Kidney (tissue), 14 donors: ENCODE results near the gene PANX2. TPM values are rescaled to one million over a fixed set of nuclear protein-coding genes. Genes with fewer than 3 reads are reported as not detected.

Experiments
- DNase-seq, 5 donors: peaks; one replicate each; pipeline ENCODE4 v3.0.0-alpha.2; 2013 to 2020
- FAIRE-seq: peaks from 2 replicates; lab custom pipeline; 2012; peaks lifted over from hg19 to GRCh38; lab: Jason Lieb, UNC
- H3K27ac ChIP-seq, 2 donors: one replicate each; pipeline ENCODE4 v1.7.0; 2013; ENCODE audit warnings: low read depth in 2 of 2, low read length in 2 of 2, inconsistent platforms in 1 of 2
- H3K27me3 ChIP-seq: one replicate; pipeline ENCODE4 v1.7.1; 2013; ENCODE audit warnings: low read length, inconsistent platforms; ENCODE audit not compliant: control insufficient read depth, insufficient read depth
- H3K36me3 ChIP-seq, 3 donors: one replicate each; pipeline versions ENCODE4 v1.7.0 to v1.7.1; 2013; ENCODE audit warnings: low read length in 3 of 3, control low read depth in 1 of 3, inconsistent platforms in 1 of 3; ENCODE audit not compliant: insufficient read depth in 3 of 3, control insufficient read depth in 2 of 3
- H3K4me1 ChIP-seq, 3 donors: one replicate each; pipeline versions ENCODE4 v1.7.0 to v1.7.1; 2013; ENCODE audit warnings: low read length in 3 of 3, inconsistent platforms in 1 of 3, low read depth in 1 of 3; ENCODE audit not compliant: control insufficient read depth in 2 of 3, insufficient read depth in 2 of 3
- H3K4me3 ChIP-seq, 3 donors: one replicate each; pipeline versions ENCODE4 v1.7.0 to v1.8.1; 2013; ENCODE audit warnings: low read length in 3 of 3, control low read depth in 1 of 3, inconsistent platforms in 1 of 3
- H3K9ac ChIP-seq, 3 donors: one replicate each; pipeline versions ENCODE4 v1.7.0 to v1.7.1; 2013; ENCODE audit warnings: low read length in 3 of 3, control low read depth in 1 of 3, inconsistent platforms in 1 of 3
- H3K9me3 ChIP-seq, 3 donors: one replicate each; pipeline versions ENCODE4 v1.7.0 to v1.7.1; 2013; ENCODE audit warnings: low read length in 3 of 3, control low read depth in 1 of 3, inconsistent platforms in 1 of 3; ENCODE audit not compliant: control insufficient read depth in 2 of 3, insufficient read depth in 1 of 3
- intact Hi-C: fragments of 100-400 bp; cut with DNase I; formaldehyde crosslinking; loops from one replicate; pipeline ENCODE4 v1.11.1; 2022
- polyA plus RNA-seq: library from polyadenylated mRNA; stranded (reverse); fragments of 350-450 nt; fragmentation: Illumina TruSeq; extraction: RNeasy Lipid Tissue Mini Kit (QIAGEN cat#74804); gene quantifications from one replicate; pipeline ENCODE4 v1.2.3, GENCODE V29; 2014; ENCODE audit warnings: low read depth, low replicate concordance; ENCODE audit not compliant: insufficient read depth
- total RNA-seq: library from RNA; stranded (reverse); fragmentation: NEBNext Ultra II Directional; extraction: Animal tissue kit (Norgen Biotek cat#: 25700); gene quantifications from one replicate; pipeline ENCODE4 v1.2.1, GENCODE V29; 2021
- TF ChIP-seq, protein P1 (sequence below): IDR thresholded peaks from 3 replicates; pipeline ENCODE4 v1.5.1; 2012; ENCODE audit warnings: mild to moderate bottlenecking, moderate library complexity, borderline replicate concordance; ENCODE audit not compliant: insufficient read depth; ENCODE audit errors: extremely low read depth
- donor health status: control.
- donor health status: control.
- donor health status: control.
- donor health status: control.
- donor health status: control.
- donor health status: DM: yes; HTN: yes; CAD: no.
- donor health status: Normal renal cell carcinoma (clear cell type).

PANX2 gene
- total and polyA plus RNA-seq, 2 donors from 2014 or later, result 1.0 to 4.3 TPM

DNA sequence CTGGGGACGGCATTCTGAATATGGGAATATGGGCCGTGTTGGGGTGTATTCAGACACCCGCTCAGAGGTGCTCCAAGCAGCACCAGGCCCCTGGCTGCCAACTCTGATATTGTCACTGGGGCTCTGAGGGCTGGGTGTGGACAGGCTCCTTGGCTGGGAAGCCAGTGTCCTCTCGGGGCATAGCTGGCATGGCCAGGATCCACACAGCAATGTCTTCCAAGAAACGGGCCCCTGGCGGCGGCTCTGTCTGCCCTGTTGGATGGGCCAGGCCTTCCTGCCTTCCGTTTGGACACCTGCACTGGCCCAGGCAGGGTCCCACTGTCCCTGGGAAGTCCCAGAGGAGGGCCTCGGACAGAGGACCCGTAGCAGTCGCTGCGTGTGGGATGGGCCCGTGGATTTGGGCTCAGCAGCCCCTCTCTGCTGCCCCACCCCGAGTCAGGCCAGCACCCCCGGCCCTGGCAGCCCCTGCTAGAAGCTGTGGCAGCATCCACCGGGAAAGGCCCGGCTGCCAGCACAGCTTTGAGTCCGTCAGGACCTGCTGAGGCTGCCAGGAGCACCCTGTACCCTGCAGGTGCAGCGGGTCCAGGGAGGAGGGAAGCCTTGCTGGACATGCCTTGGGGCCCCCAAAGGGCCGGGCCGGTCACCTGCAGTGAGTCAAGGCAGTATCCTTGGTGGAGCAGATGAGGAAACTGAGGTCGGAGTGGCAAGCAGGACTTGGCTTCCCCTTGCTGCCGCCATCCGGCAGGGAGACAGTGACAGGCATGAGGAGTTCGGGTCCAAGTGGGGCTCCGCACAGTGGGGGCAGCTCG lies 4.1 kb downstream of the PANX2 start:
- peak in 2 of 5 donors; percentile 31 to 71 for DNase-seq
- intact Hi-C loops, result no loop called here

DNA sequence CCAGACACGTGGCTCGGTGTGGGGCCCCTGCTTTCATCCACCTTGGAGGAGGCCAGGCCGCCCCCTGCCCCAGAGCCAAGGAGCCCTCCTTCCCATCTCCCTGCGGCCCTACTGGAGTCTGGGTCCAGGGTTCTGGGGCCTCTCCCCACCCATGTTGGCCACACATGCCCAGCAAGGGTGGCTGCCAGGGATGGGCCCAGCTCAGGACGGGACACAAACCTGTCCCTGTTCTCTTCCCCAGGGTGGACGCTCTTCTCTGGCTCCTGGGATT lies 4.6 kb downstream of the PANX2 start:
- Histone ChIP-seq H3K4me1 (peaks cover 0 to 7% (median 0%) of the 10 kb centered on the region in 3 donors), H3K36me3 (no peaks in the 10 kb centered on the region), H3K9ac (no peak overlapping the region), H3K4me3 (no peak overlapping the region), H3K27ac (no peak overlapping the region), H3K27me3 (no peaks in the 10 kb centered on the region), H3K9me3 (no peaks in the 10 kb centered on the region)
- TF ChIP-seq, protein P1, sequence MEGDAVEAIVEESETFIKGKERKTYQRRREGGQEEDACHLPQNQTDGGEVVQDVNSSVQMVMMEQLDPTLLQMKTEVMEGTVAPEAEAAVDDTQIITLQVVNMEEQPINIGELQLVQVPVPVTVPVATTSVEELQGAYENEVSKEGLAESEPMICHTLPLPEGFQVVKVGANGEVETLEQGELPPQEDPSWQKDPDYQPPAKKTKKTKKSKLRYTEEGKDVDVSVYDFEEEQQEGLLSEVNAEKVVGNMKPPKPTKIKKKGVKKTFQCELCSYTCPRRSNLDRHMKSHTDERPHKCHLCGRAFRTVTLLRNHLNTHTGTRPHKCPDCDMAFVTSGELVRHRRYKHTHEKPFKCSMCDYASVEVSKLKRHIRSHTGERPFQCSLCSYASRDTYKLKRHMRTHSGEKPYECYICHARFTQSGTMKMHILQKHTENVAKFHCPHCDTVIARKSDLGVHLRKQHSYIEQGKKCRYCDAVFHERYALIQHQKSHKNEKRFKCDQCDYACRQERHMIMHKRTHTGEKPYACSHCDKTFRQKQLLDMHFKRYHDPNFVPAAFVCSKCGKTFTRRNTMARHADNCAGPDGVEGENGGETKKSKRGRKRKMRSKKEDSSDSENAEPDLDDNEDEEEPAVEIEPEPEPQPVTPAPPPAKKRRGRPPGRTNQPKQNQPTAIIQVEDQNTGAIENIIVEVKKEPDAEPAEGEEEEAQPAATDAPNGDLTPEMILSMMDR, result no peak
- FAIRE-seq (no peak), DNase-seq (no peak)
- intact Hi-C loops, result no loop called here

More for the DNA sequence above, 4.1 kb downstream of the PANX2 start:
- no peak for FAIRE-seq
- H3K9me3 ChIP-seq, result no peaks in the 10 kb centered on the region
- no peaks in the 10 kb centered on the region for H3K36me3 ChIP-seq
- H3K4me3 ChIP-seq, result no peak overlapping the region
- TF ChIP-seq, protein P1, result no peak
- H3K27ac ChIP-seq, result no peak overlapping the region
- peaks cover 0 to 4% (median 0%) of the 10 kb centered on the region in 3 donors for H3K4me1 ChIP-seq
- no peaks in the 10 kb centered on the region for H3K27me3 ChIP-seq
- no peak overlapping the region for H3K9ac ChIP-seq

DNA sequence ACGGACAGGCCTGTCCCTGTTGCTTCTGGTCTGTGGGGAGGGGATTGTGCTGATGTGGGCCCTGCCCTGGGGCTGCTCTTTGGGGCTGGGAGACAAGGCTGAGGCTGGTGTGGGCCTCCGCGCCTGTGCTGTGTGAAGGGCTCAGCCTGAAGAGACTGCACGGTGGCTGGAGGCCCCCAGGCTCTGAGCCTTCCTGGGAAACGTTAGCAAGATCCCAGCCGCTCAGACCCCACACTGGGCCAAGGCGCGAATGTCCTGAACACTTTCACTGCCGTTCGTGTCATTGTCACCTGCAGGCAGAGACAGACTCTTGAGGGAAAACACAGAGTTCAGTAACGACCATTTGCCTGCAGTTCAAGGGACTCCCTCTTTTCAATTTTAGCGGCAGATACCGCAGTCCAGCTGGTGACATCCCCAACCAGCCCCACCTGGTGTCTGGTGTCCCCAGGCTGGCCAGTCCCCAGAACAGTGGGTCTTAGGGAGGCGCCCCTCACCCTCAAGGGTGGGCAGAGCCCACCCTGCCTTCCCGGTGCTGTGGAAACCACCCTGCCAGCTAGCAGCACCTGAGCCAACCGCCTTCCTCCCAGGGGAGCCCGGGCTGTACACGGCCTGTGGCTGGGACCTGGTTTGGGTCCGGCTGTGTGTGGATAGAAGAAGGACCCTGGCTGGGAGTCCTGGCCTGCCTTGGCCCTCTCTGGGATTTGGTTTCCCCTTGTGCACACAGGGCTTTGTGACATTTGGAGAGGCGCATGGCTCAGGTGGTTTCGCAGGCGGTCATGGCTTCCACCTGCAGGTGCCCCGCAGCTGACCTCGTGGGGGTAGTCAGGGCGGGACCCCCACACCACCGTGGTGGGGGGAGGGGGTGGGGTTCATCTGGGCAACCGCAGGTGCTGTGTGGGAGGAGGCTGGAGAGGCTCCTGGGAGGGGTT lies 5.7 kb downstream of the PANX2 start:
- intact Hi-C loops, result no loop called here
- Histone ChIP-seq H3K36me3 (no peaks in the 10 kb centered on the region), H3K4me3 (no peak overlapping the region), H3K27me3 (no peaks in the 10 kb centered on the region), H3K4me1 (peaks cover 0 to 7% (median 0%) of the 10 kb centered on the region in 3 donors), H3K27ac (no peak overlapping the region), H3K9ac (no peak overlapping the region), H3K9me3 (no peaks in the 10 kb centered on the region)
- DNase-seq (peak in 1 of 5 donors; percentile 38), FAIRE-seq (no peak)
- TF ChIP-seq, protein P1, result no peak
